ENCODE measurements around the gene PDIK1L. TPM values are rescaled to one million over a fixed set of nuclear protein-coding genes. Genes with fewer than 3 reads are reported as not detected.
A peak's percentile ranks its signal among the peaks of the same experiment; 100 is the strongest.

The PDIK1L gene
- polyA plus RNA-seq, 3 donors = 1.2 to 2.5 (median 2.3) TPM

DNA sequence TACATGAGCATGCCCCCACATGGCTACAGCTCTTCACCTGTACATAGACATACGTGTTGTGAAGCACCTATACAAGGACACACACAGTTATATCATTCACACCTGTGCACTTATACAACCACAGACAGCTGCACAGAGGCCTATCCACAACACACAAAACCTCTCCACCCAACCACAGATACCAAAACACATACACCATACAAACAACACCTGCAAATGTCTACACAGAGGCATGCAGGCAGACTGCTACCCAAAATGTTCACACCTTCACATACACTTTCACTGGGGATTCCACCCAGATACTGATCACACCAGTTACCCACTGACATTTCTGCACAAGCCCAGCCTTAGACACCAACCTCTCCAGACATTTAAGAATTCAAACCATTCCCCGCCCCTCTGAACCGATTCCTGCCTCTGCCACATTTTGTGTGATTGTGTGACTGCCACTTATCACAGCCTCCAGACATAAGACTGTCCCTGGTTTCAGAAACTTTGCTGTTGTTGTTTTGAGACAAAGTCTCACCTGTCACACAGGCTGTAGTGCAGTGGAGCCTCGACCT is 55.2 kb downstream of the PDIK1L start:
- Histone ChIP-seq H3K4me2 (replicated peaks; ENCODE audit: extremely low read depth, low read length, poor library complexity, severe bottlenecking) (no peak overlapping the region), H2AFZ (ENCODE audit: insufficient read depth, low read depth, low read length, poor library complexity, severe bottlenecking) (no peak overlapping the region), H3K4me1 (ENCODE audit: control insufficient read depth in 1 of 2, insufficient read depth in 2 of 2, low read length in 2 of 2) (peaks cover 29 to 40% of the 10 kb centered on the region in 2 donors), H3K79me2 (ENCODE audit: insufficient read depth, low read length) (peaks cover 12% of the 10 kb centered on the region), H3K9me3 (replicated peaks in 1 of 2; ENCODE audit: control insufficient read depth in 1 of 2, insufficient read depth in 1 of 2, low read length in 2 of 2) (no peaks in the 10 kb centered on the region), H3K9ac (ENCODE audit: insufficient read depth, low read length, poor library complexity, severe bottlenecking) (no peak overlapping the region), H3K27ac (ENCODE audit: low read depth in 1 of 2, low read length in 2 of 2) (no peak overlapping the region), H3K36me3 (replicated peaks in 1 of 2; ENCODE audit: control insufficient read depth in 1 of 2, insufficient read depth in 2 of 2, low read length in 2 of 2) (no peaks in the 10 kb centered on the region), H4K20me1 (ENCODE audit: insufficient read depth, low read length) (no peaks in the 10 kb centered on the region), H3K4me3 (replicated peaks in 1 of 3; ENCODE audit: low read depth in 2 of 3, low read length in 3 of 3) (no peak overlapping the region), H3K27me3 (ENCODE audit: control insufficient read depth in 2 of 2, insufficient read depth in 2 of 2, low read length in 2 of 2) (peaks cover 10 to 32% of the 10 kb centered on the region in 2 donors)
- intact Hi-C loops (cut with micrococcal nuclease) = loop anchor here (5.0 kb wide), 2 partner anchors 66 to 156 kb away; partner anchors contain the start of gene CEP85 (in 1 of the 2)
- Mint-ChIP-seq H3K27me3 (ENCODE audit: low read depth in 3 of 3) (peaks cover 26 to 38% (median 38%) of the 10 kb centered on the region in 3 donors), H3K4me3 (no peak overlapping the region), H3K27ac (no peak overlapping the region), H3K9me3 (peaks cover 0 to 9% (median 0%) of the 10 kb centered on the region in 7 donors), H3K4me1 (peaks cover 29% of the 10 kb centered on the region), H3K36me3 (peaks cover 2 to 3% of the 10 kb centered on the region in 2 donors)
- TF ChIP-seq, protein P1, sequence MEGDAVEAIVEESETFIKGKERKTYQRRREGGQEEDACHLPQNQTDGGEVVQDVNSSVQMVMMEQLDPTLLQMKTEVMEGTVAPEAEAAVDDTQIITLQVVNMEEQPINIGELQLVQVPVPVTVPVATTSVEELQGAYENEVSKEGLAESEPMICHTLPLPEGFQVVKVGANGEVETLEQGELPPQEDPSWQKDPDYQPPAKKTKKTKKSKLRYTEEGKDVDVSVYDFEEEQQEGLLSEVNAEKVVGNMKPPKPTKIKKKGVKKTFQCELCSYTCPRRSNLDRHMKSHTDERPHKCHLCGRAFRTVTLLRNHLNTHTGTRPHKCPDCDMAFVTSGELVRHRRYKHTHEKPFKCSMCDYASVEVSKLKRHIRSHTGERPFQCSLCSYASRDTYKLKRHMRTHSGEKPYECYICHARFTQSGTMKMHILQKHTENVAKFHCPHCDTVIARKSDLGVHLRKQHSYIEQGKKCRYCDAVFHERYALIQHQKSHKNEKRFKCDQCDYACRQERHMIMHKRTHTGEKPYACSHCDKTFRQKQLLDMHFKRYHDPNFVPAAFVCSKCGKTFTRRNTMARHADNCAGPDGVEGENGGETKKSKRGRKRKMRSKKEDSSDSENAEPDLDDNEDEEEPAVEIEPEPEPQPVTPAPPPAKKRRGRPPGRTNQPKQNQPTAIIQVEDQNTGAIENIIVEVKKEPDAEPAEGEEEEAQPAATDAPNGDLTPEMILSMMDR (IDR thresholded peaks at IDR 0.05) = no peak
- no peak for DNase-seq
- WGBS (ENCODE audit: insufficient coverage) = 100% methylated on average over 1 of the region's 4 CpGs

DNA sequence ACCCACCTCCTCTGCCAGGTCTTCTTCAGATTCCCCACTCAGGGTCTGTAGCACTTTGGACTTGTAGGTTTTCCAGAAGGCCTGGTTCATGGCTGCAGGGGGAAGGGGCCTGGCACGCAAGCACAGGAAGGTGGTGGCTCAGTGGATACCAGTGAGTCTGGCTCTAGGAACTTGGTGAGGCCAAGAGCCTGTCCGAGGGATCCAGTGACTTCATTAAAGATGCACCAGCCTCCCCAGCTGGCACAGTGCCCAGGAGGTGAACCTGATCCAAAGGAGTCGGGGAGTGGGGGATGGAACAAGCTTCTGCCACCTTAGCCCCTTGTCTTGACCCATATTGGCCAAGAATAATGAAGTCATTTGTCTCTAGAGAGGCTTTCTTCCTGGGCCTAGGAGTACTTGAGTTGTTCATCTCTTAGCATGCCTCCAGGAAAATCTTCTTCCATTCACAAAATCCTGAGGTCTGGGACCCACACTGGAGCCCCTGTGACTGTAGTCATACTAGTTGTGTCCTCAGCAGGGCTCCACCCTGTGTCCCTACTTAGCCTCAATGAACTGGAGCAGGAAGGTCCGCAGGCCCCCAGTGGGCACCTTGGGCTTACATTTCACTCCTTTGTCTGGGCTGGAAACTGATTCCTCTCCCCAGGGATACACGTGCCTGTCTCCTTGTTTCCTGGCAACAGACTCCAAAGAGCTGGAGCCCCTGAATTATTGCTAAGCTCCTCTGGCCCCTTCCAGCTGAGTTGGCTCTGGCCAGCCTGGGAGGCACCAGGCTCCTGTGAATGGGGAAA is 57.0 kb downstream of the PDIK1L start, which contains the start of gene C1orf232:
Gene C1orf232 (minus strand): TSS at position 554 of the 788 bp plus-strand sequence. CDS start 464 bp downstream, at position 90.
- peak within 1 kb of the TSS; percentile 99 for H2AFZ ChIP-seq (ENCODE audit: insufficient read depth, low read depth, low read length, poor library complexity, severe bottlenecking)
- WGBS (ENCODE audit: insufficient coverage) = 94% methylated on average over 4 of the region's 5 CpGs
- peaks cover 22% of the 10 kb centered on the region for H3K4me1 Mint-ChIP-seq
- H3K4me3 ChIP-seq (replicated peaks in 1 of 3; ENCODE audit: low read depth in 2 of 3, low read length in 3 of 3) = peak within 1 kb of the TSS; percentile 59 to 93 (median 68)
- H3K9me3 ChIP-seq (replicated peaks in 1 of 2; ENCODE audit: control insufficient read depth in 1 of 2, insufficient read depth in 1 of 2, low read length in 2 of 2) = no peaks in the 10 kb centered on the region
- peaks cover 0 to 3% (median 0%) of the 10 kb centered on the region in 7 donors for H3K9me3 Mint-ChIP-seq
- TF ChIP-seq, protein P1 (IDR thresholded peaks at IDR 0.05) = no peak
- DNase-seq = no peak
- H3K36me3 ChIP-seq (replicated peaks in 1 of 2; ENCODE audit: control insufficient read depth in 1 of 2, insufficient read depth in 2 of 2, low read length in 2 of 2) = no peaks in the 10 kb centered on the region
- H4K20me1 ChIP-seq (ENCODE audit: insufficient read depth, low read length) = no peaks in the 10 kb centered on the region
- peak within 1 kb of the TSS; percentile 95 for H3K4me2 ChIP-seq (replicated peaks; ENCODE audit: extremely low read depth, low read length, poor library complexity, severe bottlenecking)
- H3K36me3 Mint-ChIP-seq = peaks cover 0 to 3% of the 10 kb centered on the region in 2 donors
- peaks cover 12% of the 10 kb centered on the region for H3K79me2 ChIP-seq (ENCODE audit: insufficient read depth, low read length)
- peak within 1 kb of the TSS; percentile 89 to 90 for H3K4me3 Mint-ChIP-seq
- H3K9ac ChIP-seq (ENCODE audit: insufficient read depth, low read length, poor library complexity, severe bottlenecking) = peak within 1 kb of the TSS; percentile 81
- peak within 1 kb of the TSS in 1 of 2 donors; percentile 81 for H3K27ac ChIP-seq (ENCODE audit: low read depth in 1 of 2, low read length in 2 of 2)
- peak within 1 kb of the TSS; percentile 59 to 94 (median 88) for H3K27ac Mint-ChIP-seq
- H3K27me3 Mint-ChIP-seq (ENCODE audit: low read depth in 3 of 3) = peaks cover 13 to 23% (median 21%) of the 10 kb centered on the region in 3 donors
- peaks cover 23 to 31% of the 10 kb centered on the region in 2 donors for H3K4me1 ChIP-seq (ENCODE audit: control insufficient read depth in 1 of 2, insufficient read depth in 2 of 2, low read length in 2 of 2)
- H3K27me3 ChIP-seq (ENCODE audit: control insufficient read depth in 2 of 2, insufficient read depth in 2 of 2, low read length in 2 of 2) = peaks cover 2 to 17% of the 10 kb centered on the region in 2 donors
- intact Hi-C loops (cut with micrococcal nuclease) = loop anchor here (2.0 to 5.0 kb wide), 3 partner anchors 64 to 154 kb away; partner anchors contain the start of gene CEP85 (in 1 of the 2)

All from CD14-positive monocyte (primary cell).